Left renal pelvis (tissue), 4 donors: ENCODE data around the gene NUDCD2. TPM values are rescaled to one million over a fixed set of nuclear protein-coding genes. Genes with fewer than 3 reads are reported as not detected.
"Not testable (repeated sequence)": the region's sequence is repeated elsewhere in the genome, so short reads cannot be mapped to it uniquely, and the experiment has no call there.

Experiments used
- DNase-seq, 4 donors: peaks; one replicate each; pipeline ENCODE4 v3.0.0-alpha.2; 2013; ENCODE audit warnings: low read depth in 4 of 4, low spot score in 3 of 4
- polyA plus RNA-seq, 4 donors: library from polyadenylated mRNA; unstranded; fragments of 120-200 nt; gene quantifications; one replicate each; pipeline ENCODE4 v1.2.1, GENCODE V29; 2013; ENCODE audit not compliant: insufficient read length in 4 of 4

NUDCD2 gene
- polyA plus RNA-seq, 4 donors = 52.2 to 63.9 (median 54.4) TPM

DNA sequence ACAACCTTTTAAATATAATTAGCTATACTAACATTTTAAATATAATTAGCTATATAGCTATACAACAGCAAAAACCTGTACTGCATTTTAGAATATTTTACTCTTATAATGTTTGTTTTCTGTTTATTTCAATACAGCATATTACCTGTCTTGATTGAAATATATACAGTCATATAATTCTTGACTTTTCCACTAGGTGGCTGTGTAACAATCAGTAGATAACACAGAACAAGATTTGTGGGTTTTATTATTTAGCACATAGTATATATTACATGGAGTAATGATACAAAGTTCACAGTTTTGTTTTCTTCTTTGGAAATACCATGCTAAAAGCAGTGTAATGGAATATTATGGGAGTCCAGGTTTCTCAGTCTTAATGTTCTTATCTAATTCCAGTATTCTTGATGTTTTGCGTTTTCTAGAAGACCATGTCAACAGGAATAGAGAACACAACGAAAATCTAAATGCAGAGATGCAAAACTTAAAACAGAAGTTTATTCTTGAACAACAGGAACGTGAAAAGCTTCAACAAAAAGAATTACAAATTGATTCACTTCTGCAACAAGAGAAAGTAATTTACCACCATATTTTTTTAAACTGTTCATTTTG is 13.8 kb upstream of the NUDCD2 start:
- DNase-seq = no peak

DNA sequence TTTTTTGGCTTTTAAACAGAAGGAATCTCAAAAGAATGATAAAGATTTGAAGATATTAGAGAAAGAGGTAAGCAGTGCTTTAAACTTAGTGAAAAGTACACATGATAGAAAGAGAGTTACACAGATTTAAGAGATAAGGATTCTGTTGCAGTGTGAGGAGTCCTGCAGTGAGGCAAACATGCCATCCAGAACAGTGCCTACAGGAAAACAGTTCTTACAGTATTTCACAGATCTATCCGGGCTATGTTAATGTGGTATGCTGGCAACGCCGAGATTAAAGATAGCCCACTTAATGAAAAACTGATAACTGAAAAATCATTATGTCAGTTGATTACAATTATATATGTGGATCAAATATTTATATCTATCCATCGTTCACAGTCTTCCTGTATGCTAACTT is 7.8 kb upstream of the NUDCD2 start:
- DNase-seq = no peak

DNA sequence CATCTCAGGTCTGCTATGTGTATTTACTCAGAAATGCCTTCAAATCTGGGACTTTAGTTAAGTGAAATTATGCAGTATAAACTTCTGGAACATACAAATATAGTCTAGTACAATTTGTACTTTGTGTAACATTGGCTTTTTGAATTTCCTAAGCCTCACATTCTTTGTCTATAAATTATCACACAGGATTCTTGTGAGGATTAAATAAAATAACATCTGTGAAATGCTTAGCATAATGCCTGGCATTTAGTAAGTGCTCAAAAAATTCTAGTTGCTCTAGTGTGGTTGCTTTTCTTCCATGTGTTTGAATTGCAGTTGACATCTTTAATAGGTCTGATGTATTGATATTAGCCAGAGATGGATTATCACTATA is 3.1 kb upstream of the NUDCD2 start:
- no peak for DNase-seq

DNA sequence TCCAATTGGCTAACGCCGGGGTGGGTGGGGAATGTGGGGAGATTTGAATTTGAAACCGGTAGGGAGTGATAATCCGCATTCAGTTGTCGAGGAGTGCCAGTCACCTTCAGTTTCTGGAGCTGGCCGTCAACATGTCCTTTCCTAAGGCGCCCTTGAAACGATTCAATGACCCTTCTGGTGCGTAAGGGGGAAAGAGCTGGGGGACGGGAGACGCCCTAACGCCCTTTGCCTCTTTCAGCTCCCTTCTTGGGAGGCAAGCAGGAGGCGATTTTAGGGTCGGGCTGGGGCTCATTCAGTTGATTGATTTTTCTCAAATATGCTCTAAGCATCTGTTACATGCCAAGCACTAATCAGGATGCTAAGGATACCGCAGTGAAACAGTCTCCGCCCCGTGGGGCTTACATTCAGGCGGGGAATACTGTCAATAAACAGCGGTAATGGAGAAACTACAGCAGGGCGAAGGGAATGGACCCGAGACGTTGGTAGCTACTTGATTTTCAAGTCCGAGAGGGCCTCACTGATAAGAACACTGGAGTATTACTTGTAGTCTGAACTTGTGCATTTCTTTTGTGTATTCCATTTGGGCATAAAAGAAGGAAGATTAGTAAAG is 765 bp upstream of the NUDCD2 start, which contains the start of gene HMMR:
TSS of gene HMMR (plus strand) at position 71 of the 610 bp plus-strand sequence. CDS start at position 132, 61 bp downstream.
- DNase-seq = no peak

DNA sequence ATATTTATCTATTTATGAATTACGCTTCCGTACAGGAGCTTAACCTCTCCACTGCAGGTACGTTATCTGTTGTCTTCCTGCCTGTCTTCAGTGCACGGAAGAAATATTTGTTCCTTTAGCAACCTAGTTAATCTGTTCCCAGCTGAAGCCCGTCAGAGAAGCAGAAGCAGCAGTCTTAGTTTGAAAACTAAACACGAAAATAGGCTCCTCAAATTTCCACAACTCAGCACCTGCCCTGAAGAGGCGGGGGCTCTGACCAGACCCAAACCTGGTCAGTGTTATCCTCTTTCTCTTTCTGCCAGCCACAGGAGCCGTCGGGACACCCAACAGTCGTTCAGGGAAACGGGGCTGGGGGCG is 462 bp downstream of the NUDCD2 start:
- DNase-seq = no peak

- DNase-seq = no peak
Observed at GRCh38 chr5:163458778-163459385, 1.0 kb downstream of the NUDCD2 start.

DNA sequence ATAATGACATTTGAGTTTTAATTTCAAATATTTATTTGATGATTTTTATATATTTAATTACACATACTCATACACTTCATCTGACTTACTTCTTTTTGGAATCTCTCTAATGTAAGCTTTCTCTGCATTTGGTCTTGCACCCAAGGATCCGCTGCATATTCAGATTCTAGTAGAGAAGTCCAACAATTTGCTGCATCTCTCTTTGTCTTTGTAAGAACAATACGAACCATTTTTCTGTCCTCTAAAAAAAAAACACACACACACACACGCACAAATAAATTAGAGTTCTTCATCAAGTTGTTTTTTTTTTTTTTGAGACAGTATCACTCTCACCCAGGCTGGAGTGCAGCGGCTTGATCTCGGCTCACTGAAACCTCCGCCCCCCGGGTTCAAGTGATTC is 3.1 kb downstream of the NUDCD2 start:
- no peak for DNase-seq

DNA sequence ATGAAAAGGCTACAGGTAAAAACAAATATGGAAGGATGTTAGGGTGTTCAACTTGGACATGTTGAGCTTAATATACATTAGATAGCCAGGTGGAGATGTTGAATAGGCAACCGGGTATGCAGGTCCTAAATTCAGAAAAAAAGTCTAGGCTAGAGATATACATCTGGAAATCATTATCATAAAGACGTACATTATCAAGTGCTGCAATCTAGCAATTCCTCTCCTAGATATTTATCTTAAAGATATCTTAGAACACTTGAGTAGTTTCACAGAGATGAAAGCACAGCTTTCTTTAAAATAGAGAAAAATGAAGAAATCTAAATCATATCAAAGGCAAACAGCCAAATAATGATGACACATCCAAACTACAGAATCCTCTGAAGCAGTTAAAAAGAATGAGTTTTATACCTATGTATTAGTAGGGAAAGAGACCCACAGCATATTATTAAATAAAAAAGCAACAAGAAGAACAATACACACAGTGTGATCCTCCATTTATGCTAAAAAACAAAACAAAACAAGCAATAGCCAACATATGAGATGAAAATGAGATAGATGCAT is 3.8 kb downstream of the NUDCD2 start:
- DNase-seq = no peak

GRCh38 chr5:163455406-163455805 is 4.5 kb downstream of the NUDCD2 start:
- not testable (repeated sequence) for DNase-seq

DNA sequence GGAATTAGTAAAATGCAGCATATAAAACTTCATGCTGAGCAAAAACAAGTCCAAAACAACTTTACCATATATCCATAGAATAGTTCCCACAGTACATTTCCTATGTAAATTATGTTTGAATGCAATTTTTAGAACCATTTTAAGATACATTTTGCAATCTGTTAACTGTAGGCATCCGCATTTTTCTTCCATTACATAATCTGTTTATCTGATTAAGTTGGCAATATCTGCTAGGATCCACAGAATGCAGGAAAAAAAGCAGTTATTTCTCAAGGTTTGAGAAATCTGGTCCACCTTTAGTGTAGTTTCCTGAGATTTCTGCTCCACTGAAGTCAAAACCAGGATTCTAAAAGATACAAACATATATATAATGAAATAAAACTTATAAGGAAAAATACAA is 6.2 kb downstream of the NUDCD2 start:
- DNase-seq = no peak

GRCh38 chr5:163451489-163451888 is 8.4 kb downstream of the NUDCD2 start:
- DNase-seq = no peak

GRCh38 chr5:163448491-163448890 is 11.4 kb downstream of the NUDCD2 start:
- DNase-seq = no peak

- no peak for DNase-seq
Observed at GRCh38 chr5:163447875-163448274, 12.0 kb downstream of the NUDCD2 start.

DNA sequence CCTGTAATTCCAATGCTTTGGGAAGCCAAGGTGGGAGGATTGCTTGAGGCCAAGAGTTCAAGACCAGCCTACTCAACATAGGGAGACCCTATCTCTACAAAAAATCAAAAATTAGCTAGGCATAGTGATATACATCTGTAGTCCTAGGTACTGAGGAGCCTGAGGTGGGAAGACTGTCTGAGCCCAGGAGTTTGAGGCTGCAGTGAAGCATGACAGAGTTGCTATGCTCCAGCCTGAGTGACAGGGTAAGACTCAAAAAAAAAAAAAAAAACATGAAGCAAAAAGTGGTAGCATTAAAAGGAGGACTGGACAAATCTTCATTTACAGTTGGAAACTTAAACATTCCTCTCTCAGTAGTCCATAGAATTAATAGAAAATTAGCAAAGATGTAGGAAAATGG is 12.7 kb downstream of the NUDCD2 start:
- no peak for DNase-seq

- no peak for DNase-seq
Observed at GRCh38 chr5:163445345-163445744, 14.6 kb downstream of the NUDCD2 start.

GRCh38 chr5:163444526-163444925 is 15.4 kb downstream of the NUDCD2 start:
- no peak for DNase-seq

GRCh38 chr5:163440954-163441353 is 18.9 kb downstream of the NUDCD2 start:
- DNase-seq = no peak

DNA sequence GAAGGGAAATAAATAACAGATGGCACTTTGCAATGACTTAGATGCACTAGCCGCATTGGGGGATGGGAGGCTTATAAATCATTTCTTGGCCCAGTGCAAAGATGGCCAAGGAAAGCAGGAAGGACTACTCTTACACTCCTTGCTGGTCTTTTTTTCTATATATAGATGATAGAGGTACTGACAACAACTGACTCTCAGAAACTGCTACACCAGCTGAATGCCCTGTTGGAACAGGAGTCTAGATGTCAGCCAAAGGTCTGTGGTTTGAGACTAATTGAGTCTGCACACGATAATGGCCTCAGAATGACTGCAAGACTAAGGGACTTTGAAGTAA is 20.8 kb downstream of the NUDCD2 start:
- no peak for DNase-seq

DNA sequence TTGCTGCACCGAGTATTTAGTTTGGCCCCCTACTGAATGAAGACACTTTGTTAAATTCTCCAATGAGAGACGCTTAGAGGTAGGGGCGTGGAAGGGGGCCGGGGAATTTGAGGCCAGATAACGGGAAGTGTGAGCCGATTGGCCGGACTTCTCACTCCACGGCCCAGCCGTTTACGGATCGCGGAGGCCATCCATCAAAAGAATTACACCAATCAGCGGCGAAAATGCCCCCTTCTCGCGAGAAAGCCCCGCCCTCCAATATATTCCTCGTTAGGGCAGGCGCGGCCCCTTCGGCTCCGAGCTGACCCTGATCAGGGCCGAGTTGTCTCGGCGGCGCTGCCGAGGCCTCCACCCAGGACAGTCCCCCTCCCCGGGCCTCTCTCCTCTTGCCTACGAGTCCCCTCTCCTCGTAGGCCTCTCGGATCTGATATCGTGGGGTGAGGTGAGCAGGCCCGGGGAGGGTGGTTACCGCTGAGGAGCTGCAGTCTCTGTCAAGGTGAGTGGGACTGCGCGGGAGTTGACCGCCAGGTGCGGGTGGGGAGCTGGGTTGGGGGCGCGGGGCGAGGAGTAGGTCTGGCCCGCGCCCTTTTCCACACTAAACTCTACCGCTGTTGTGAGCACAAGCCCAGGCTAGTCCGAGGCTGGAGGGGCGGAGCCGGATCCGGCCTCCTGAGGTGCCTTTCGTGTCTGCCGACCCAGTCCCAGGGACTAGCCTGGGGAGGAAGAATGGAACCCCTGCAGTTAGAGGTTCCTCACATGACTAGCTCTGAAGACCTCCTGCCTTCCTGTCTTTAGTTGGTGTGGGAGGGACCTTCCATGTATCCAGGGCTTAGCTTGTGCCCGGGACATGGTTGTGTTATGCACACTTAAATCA is 22.4 kb downstream of the NUDCD2 start, which contains the start of gene CCNG1:
TSS of gene CCNG1 (plus strand) at position 287 of the 874 bp plus-strand sequence. CDS start 1,662 bp downstream, outside the sequence.
- peak; percentile 86 to 92 (median 90) for DNase-seq

- DNase-seq = no peak
Observed at GRCh38 chr5:163437011-163437308, 22.9 kb downstream of the NUDCD2 start.

- no peak for DNase-seq
Observed at GRCh38 chr5:163436515-163436914, 23.4 kb downstream of the NUDCD2 start.
